Breast epithelium (tissue), 3 donors: ENCODE results near the gene ZNF611.

Experiments used
- CTCF ChIP-seq, 3 donors: fragments of 450-650 bp; IDR thresholded peaks; one replicate each; pipeline ENCODE4 v1.5.1; 2016 to 2017; ENCODE audit warnings: antibody characterized with exemption in 3 of 3, mild to moderate bottlenecking in 3 of 3, moderate library complexity in 3 of 3
- POLR2A ChIP-seq: fragments of 450-650 bp; IDR thresholded peaks from one replicate; pipeline ENCODE4 v1.6.1; 2016; ENCODE audit warnings: antibody characterized with exemption, mild to moderate bottlenecking, moderate library complexity
- POLR2AphosphoS5 ChIP-seq, 3 donors: sonication (generic); formaldehyde crosslinking; IDR thresholded peaks; one replicate each; pipeline ENCODE4 v1.6.1; 2017; ENCODE audit warnings: antibody characterized with exemption in 3 of 3

DNA sequence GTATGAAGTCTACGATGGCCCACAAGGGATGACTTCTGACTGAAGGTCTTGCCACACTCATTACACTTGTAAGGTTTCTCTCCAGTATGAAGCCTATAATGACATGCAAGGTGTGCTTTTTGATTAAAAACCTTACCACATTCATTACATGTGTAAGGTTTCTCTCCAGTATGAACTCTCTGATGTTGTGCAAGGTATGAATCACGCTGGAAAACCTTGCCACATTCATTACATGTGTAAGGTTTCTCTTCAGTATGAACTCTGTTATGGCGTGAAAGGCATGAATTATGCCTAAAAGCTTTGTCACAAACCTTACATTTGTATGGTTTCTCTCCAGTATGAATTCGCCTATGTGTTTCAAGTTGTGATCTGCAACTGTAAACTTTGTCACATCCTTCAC lies 81.7 kb downstream of the ZNF611 start:
- TF ChIP-seq CTCF (IDR thresholded peaks at IDR 0.05), result no peak
- no peak for TF ChIP-seq POLR2A
- TF ChIP-seq POLR2AphosphoS5 (IDR thresholded peaks at IDR 0.05), result no peak
